HG02885 (cell line): ENCODE results near the gene RANBP10.
A peak's percentile ranks its signal among the peaks of the same experiment; 100 is the strongest.
"Not testable (repeated sequence)": the region's sequence is repeated elsewhere in the genome, so short reads cannot be mapped to it uniquely, and the experiment has no call there.

Experiments
- ATAC-seq: cut with Tn5 transposase; IDR thresholded peaks from one replicate; pipeline ENCODE4 v1.9.1; 2021; ENCODE audit warnings: mild to moderate bottlenecking; ENCODE audit not compliant: unreplicated experiment, poor library complexity

Gene RANBP10

GRCh38 chr16:67719778-67720144 lies 86.6 kb downstream of the RANBP10 start:
- no peak for ATAC-seq

- peak; percentile 90 for ATAC-seq
These were observed 87.1 kb downstream of the RANBP10 start, which contains the start of gene GFOD2 for GRCh38 chr16:67719048-67719777. TSS of gene GFOD2 (minus strand) at chr16:67719316. CDS start at chr16:67685715, 33,601 bp downstream.

DNA sequence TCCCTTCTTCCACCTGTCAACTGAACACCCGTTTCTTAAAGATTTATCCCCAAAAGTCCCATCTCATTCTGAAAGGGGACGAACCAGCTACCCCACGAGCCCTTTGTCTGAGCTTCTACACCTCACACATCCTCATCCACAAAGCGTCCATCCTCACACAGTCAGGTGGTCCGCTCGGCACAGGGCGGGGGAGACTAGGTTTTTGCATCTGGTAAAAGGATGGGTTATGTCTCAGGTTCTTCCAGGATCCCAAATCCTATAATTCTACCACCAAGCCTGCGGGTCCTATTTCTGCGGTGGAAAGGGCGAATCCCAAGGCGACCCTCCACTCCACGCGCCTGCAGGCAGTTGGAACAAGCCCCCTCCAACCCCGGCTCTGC lies 87.7 kb downstream of the RANBP10 start:
- peak; percentile 13 for ATAC-seq

DNA sequence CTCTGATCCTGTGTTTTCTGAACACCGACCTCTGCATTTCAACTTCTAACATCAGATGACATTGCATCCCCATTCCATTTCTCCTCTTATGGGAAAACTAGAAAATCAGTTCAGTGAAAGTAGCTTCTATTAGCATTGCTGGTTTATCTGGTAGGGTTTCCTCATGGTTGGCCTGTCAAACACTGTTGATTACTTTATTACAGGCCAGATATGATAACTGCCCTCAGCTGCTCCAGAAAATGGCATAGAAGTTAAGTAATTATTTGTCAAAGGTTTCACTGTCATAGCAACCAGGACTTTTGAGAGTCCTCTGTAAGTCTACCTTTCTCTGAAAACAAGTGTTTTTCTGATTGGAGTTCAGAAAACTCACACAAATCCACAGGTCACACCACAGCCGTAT lies 90.3 kb downstream of the RANBP10 start:
- no peak for ATAC-seq

DNA sequence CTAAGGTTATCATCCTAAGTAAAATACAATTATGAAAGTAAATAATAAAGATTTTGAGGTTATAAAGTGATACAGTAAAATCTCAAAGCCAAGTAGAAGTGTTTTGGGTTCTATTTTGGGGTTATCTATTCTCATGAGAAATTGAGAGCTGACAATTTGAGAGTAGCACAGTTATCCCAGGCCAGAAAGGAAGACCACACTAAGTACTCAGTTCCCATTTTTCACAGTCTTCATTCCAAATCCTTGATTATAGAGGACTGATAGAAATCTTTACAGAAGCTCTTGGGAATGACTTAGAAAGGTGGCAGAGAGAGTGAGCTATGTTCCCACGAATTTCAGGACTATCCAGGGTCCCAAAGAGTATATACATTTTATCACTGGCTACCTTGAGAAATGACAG lies 91.8 kb downstream of the RANBP10 start:
- ATAC-seq, result no peak

DNA sequence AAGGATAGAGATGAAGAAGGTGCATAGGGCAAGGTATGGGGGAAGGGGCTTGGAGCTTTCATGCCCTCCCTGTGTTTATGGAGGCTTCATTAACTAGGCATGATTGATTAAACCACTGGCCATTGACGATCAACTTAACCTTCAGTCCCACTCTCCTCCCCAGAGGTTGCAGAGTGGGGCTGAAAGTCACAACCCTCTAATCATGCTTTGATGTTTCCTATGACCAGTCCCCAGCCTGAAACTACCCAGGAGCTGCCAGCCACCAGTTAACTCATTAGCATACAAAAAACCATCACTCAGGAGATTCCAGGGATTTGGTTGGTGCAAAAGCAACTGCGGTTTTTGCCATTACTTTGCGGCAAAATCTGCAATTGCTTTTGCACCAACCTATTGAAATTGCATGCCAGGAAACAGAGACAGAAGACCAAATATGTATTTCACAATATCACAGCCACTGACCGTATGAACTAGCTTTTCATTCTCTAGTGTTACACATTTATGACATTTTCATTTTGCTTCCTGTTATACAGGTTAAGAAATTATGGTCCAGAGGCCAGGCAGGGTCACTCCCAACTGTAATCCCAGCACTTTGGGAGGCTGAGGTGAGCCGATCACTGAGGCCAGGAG lies 92.6 kb downstream of the RANBP10 start:
- ATAC-seq, result no peak

DNA sequence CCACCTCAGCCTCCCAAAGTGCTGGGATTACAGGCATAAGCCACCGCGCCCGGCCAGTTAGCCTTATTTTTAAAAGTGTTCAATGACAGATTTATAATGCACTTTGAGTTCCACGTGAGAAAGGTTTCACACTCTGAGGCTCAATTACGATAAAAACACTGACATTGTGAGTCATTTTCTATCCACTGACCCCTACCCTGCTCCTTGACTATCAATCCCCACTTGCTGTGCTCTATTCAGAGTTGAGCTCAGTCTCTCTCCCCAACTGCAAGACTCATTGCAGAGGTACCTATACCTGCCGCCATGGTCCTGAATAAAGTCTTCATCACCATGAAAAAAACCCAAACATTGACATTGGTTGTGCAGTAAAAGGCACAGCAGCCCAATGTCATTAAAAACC lies 95.8 kb downstream of the RANBP10 start:
- no peak for ATAC-seq

- no peak for ATAC-seq
These were observed 97.3 kb downstream of the RANBP10 start for GRCh38 chr16:67709050-67709449.

- no peak for ATAC-seq
These were observed 98.0 kb downstream of the RANBP10 start for GRCh38 chr16:67708368-67708771.

DNA sequence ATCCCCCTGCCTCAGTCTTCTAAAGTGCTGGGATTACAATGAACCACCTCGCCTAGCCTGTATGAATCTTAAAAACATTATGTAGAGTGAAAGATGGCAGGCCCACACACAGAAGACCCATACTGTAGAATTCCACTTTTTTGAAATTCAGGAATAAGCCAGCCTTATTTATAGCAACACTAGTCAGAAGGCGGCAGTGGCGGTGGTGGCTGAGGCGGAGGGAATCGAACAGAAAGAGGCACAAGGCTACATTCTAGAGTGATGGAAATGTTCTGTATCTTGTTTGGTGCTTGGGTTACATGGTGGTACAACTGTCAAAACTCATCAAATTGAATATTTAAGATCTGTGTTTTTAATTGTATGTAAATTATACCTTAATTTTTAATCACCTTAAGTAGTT lies 98.6 kb downstream of the RANBP10 start:
- no peak for ATAC-seq

DNA sequence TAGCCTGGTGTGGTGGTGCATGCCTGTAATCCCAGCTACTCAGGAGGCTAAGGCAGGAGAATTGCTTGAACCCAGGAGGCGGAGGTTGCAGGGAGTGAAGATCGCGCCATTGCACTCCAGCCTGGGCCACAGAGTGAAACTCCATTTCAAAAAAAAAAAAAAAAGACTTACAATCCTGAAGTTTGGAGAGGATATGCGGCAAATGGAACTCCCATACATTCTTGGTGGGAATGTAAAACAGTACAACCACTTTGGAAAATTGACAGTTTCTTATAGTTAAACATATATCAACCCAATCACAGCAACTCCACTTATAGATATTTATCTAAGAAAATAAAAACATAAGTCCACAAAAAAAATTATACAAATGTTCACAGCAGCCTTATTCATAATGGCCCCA lies 99.2 kb downstream of the RANBP10 start:
- ATAC-seq, result no peak

DNA sequence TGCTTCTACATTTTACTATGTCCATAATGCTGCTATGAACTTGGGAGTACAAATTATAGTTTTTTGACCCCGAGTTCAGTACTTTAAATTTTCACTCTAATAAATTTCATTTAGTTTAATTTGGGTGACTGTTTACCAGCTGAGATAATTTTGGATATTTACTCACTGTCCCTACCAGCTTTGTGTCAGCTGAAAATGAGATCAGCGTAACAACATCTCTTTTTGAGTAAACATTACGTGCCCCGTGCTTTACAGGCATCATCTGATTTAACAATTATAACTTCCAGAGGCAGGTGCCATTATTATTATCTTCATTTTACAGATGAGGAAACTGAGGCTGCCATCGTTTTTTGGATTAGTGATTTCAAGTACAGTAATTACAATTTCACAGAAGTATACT lies 102.2 kb downstream of the RANBP10 start:
- no peak for ATAC-seq

GRCh38 chr16:67703626-67704025 lies 102.7 kb downstream of the RANBP10 start:
- ATAC-seq, result no peak

- no peak for ATAC-seq
These were observed 104.2 kb downstream of the RANBP10 start for GRCh38 chr16:67702130-67702529.

GRCh38 chr16:67701420-67701819 lies 104.9 kb downstream of the RANBP10 start:
- ATAC-seq, result no peak

GRCh38 chr16:67699265-67699664 lies 107.1 kb downstream of the RANBP10 start:
- no peak for ATAC-seq

GRCh38 chr16:67697422-67698185 lies 108.8 kb downstream of the RANBP10 start:
- ATAC-seq, result no peak

- no peak for ATAC-seq
These were observed 111.7 kb downstream of the RANBP10 start for GRCh38 chr16:67694611-67695010.

DNA sequence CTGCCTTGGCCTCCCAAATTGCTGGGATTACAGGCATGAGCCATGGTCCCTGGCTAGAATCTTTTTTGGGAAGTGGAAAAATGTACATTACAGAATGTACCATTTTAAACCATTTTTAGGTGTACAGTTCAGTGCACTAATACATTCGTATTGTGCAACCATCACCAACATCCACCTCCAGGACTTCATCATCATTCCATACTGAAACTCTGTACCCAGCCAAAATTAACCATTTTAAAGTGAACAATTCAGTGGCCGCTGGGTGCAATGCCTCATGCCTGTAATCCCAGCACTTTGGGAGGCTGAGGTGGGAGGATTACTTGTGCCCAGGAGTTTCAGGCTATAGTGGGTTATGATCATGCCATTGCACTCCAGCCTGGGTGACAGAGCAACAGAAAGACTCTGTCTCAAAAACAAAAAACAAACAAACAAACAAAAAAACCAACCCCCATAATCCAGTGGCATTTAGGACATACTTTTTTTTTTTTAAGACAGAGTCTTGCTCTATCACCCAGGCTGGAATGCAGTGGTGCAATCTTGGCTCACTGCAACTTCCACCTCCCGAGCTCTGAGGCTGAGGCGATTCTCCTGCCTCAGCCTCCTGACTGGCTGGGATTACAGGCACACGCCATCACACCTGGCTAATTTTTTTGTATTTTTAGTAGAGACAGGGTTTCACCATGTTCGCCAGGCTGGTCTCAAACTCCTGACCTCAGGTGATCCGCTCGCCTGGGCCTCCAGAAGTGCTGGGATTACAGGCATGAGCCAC lies 112.7 kb downstream of the RANBP10 start:
- not testable (repeated sequence) for ATAC-seq

DNA sequence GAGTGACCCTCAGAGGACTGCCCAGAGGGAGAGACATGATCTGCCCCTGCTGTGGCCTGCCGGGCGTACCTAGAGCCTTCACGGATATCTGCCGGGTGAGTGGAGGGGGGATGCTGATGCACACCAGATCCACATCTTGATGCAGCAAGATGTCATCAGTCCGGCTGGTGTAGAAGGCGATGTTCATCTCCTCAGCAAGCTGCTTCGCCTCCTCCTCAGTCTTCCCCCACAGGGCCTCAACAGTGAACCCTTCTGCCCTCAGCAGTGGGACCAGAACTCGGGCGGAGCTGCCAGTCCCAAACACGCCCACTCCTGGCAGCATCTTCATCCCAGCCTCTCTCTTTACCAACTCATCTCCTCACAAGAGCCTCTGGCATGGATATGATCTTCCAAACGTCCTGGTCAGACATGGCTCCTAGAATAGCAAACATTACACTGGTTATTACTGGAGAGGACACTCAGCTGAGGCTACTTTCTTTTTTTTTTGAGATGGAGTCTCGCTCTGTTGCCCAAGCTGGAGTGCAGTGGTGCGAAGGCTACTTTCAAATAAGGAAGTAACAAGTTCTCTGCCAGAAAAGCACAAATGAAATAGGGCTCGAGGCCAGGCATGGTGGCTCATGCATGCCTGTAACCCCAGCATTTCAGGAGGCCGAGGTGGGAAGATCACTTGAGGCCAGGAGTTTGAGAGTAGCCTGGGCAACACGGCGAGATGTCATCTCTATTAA lies 120.8 kb downstream of the RANBP10 start:
- ATAC-seq, result no peak
